ENCODE data around the gene BAD.
A peak's percentile ranks its signal among the peaks of the same experiment; 100 is the strongest.
"Not testable (repeated sequence)": the region's sequence is repeated elsewhere in the genome, so short reads cannot be mapped to it uniquely, and the experiment has no call there.

BAD gene

GRCh38 chr11:64314146-64314804 is 29.8 kb upstream of the BAD start:
- TF ChIP-seq, protein P1, sequence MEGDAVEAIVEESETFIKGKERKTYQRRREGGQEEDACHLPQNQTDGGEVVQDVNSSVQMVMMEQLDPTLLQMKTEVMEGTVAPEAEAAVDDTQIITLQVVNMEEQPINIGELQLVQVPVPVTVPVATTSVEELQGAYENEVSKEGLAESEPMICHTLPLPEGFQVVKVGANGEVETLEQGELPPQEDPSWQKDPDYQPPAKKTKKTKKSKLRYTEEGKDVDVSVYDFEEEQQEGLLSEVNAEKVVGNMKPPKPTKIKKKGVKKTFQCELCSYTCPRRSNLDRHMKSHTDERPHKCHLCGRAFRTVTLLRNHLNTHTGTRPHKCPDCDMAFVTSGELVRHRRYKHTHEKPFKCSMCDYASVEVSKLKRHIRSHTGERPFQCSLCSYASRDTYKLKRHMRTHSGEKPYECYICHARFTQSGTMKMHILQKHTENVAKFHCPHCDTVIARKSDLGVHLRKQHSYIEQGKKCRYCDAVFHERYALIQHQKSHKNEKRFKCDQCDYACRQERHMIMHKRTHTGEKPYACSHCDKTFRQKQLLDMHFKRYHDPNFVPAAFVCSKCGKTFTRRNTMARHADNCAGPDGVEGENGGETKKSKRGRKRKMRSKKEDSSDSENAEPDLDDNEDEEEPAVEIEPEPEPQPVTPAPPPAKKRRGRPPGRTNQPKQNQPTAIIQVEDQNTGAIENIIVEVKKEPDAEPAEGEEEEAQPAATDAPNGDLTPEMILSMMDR (conservative IDR thresholded peaks at IDR 0.05; ENCODE audit: low read depth, low read length) = no peak
- no peak overlapping the region for H3K4me3 ChIP-seq (ENCODE audit: low read length)
- DNase-seq (ENCODE audit: low read depth) = no peak

GRCh38 chr11:64313491-64314145 is 29.2 kb upstream of the BAD start:
- no peak overlapping the region for H3K4me3 ChIP-seq (ENCODE audit: low read length)
- TF ChIP-seq, protein P1 (conservative IDR thresholded peaks at IDR 0.05; ENCODE audit: low read depth, low read length) = no peak
- no peak for DNase-seq (ENCODE audit: low read depth)

DNA sequence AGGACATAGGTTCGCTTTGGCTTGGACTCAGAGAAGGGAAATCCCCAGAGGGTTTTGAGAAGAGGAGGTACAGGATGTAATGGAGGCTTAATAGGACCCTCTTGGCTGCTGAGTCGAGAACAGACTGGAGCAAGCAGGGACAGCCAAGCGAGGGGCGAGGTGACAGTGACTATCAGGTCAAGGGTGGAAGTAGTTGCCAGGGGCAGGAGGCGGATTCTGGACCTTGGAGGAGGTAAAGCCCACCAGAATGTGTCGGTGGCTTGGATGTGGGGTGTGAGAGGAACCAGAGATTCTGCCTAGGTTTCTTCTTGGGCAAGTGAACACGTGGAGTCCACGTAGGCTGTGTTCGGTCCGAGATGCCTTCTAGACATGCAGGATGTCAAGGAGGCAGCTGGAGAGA is 28.5 kb upstream of the BAD start:
- TF ChIP-seq, protein P1 (conservative IDR thresholded peaks at IDR 0.05; ENCODE audit: low read depth, low read length) = no peak
- no peak overlapping the region for H3K4me3 ChIP-seq (ENCODE audit: low read length)
- DNase-seq (ENCODE audit: low read depth) = no peak

GRCh38 chr11:64307795-64308194 is 23.3 kb upstream of the BAD start:
- H3K4me3 ChIP-seq (ENCODE audit: low read length); DNase-seq (ENCODE audit: low read depth): not testable (repeated sequence)

GRCh38 chr11:64306876-64307622 is 22.6 kb upstream of the BAD start:
- TF ChIP-seq, protein P1 (conservative IDR thresholded peaks at IDR 0.05; ENCODE audit: low read depth, low read length) = no peak
- no peak for DNase-seq (ENCODE audit: low read depth)
- peak overlapping the region; percentile 73 for H3K4me3 ChIP-seq (ENCODE audit: low read length)

DNA sequence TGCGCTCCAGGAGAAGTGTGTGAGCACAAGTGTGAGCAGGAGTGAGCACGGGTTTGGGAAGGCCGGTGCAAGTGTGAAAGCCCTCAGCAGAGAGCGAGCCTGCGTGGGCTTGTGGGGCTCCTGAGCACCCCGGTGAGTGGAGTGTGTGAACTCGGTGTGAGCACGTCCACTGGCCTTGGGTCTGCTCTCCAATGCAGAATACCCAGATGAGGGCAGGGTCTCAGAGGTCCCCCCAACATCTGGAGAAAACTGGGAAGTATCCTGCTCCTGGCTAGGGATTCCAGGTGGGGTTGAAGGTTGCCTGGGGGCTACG is 22.1 kb upstream of the BAD start:
- no peak for DNase-seq (ENCODE audit: low read depth)
- H3K4me3 ChIP-seq (ENCODE audit: low read length) = peak overlapping the region; percentile 73
- TF ChIP-seq, protein P1 (conservative IDR thresholded peaks at IDR 0.05; ENCODE audit: low read depth, low read length) = no peak

DNA sequence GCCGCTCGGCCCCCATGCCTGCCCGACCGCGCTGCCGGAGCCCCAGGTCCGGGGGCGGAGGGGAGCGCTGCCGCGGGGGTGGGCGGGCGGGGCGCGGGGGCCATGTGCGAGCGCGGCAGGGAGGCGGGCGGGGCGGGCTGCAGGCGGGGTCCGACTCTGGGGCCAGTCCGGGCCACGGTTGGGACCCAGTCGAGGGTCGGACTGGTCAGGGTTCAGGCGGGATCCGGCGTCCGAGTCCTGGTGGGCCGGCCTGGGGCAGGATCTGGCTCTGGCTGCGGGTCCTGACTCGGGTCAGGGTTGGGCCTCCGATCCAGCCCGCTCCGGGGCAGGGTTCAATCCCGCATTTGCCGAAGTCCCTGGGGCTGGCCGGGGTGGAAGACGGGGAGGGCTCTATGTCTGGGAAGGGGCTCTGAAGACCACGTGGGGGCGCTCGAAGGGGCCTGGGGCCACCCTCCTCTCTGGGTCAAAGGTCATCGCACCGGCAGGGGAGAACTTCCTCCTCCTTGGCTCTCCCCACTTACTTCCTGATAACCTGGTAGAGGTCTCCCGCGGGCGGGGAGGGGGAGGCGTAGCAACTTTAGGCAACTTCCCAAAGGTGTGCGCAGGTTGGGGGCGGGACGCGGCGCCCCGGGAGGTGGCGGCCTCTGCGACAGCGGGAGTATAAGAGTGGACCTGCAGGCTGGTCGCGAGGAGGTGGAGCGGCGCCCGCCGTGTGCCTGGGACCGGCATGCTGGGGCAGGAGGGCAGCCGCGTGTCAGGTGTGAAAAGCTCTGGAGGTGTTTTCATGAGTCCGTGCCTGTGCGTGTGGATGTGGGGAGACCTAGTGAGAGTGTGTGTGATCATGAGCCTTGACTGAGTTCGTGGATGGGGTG is 21.5 kb upstream of the BAD start:
- no peak for DNase-seq (ENCODE audit: low read depth)
- TF ChIP-seq, protein P1 (conservative IDR thresholded peaks at IDR 0.05; ENCODE audit: low read depth, low read length) = peak; percentile 38
- H3K4me3 ChIP-seq (ENCODE audit: low read length) = peak overlapping the region; percentile 73

Data from retinal pigment epithelial cell (primary cell).